Raji (cell line): ENCODE measurements around the gene SF1.

Source experiments
- POLR2A ChIP-seq: IDR thresholded peaks from 2 replicates; pipeline ENCODE4 v1.6.1; 2011; ENCODE audit warnings: low read depth, low read length, control low read depth; ENCODE audit not compliant: insufficient read depth

Gene SF1

GRCh38 chr11:64721359-64721699 is 57.0 kb downstream of the SF1 start:
- no peak for TF ChIP-seq POLR2A

- TF ChIP-seq POLR2A = no peak
Measured at GRCh38 chr11:64720640-64721358, 57.5 kb downstream of the SF1 start.

DNA sequence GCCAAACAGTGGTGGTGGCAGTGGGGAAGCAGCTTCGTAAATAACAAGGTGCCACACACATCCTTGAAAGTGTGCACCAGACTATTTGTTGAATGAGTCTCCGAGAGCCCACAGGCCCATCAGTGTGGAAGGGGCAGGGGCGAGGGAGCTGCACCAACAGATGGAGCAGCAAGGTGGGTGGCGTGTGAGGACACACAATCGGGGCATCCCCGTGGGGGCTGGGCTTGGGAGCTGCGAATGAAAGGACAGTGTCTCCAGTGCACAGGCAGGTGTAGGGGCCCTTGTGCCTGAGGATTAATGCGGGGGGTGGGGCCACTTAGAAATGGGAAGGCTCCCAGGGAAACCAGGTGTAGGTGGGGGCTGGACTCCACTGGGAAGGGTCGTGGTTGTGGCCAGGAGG is 58.2 kb downstream of the SF1 start:
- no peak for TF ChIP-seq POLR2A

GRCh38 chr11:64719406-64719805 is 58.9 kb downstream of the SF1 start:
- TF ChIP-seq POLR2A = no peak

DNA sequence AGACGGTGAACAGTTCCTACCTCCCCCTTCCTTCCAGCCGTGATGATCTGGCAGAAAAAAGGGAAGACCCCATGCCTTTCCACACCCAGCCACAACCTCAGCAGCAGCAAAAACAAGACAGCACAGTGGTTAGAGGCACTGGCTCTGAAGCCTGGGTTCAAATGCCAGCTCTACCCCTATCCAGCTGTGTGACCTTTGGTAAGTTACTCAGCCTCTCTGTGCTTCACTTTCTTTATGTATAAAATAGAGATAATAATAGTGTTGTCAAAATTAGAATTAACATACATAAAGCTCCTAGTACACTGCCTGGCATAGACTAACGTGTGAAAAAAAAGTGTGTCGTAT is 59.6 kb downstream of the SF1 start:
- no peak for TF ChIP-seq POLR2A

DNA sequence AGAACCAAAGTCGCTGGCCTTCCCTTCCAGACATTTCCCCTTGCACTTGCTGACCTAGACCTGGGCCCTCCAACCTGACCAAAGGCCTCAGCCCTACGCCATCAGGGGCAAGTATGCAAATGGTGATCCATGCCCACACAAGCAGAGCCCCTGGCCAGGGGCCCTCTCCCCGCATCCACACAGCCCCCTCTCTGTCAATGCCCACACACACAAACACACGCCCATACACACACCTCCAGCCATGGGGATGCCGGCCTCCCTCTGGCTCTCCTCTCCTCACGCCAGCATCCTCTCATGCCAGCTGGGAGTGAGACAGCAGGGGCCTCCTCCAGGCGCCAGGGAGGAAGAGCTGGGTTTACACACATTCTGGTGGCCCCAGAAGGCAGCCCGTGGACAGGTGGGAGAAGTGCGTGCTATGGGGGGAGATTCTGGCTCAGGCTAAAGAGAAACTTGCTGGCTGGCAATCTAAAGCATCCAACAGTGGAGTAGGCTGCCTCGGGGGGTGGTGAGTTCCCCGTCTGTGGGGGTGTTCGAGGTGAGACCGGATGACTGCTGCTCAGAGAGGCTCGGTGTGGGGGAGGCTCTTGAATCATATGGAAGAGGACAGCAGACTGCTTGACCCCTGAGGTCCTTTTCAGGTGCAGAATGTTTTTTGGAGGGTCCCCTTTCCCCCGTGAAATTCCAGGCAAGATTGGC is 60.1 kb downstream of the SF1 start:
- TF ChIP-seq POLR2A = no peak

GRCh38 chr11:64717268-64717578 is 61.1 kb downstream of the SF1 start:
- TF ChIP-seq POLR2A = no peak

DNA sequence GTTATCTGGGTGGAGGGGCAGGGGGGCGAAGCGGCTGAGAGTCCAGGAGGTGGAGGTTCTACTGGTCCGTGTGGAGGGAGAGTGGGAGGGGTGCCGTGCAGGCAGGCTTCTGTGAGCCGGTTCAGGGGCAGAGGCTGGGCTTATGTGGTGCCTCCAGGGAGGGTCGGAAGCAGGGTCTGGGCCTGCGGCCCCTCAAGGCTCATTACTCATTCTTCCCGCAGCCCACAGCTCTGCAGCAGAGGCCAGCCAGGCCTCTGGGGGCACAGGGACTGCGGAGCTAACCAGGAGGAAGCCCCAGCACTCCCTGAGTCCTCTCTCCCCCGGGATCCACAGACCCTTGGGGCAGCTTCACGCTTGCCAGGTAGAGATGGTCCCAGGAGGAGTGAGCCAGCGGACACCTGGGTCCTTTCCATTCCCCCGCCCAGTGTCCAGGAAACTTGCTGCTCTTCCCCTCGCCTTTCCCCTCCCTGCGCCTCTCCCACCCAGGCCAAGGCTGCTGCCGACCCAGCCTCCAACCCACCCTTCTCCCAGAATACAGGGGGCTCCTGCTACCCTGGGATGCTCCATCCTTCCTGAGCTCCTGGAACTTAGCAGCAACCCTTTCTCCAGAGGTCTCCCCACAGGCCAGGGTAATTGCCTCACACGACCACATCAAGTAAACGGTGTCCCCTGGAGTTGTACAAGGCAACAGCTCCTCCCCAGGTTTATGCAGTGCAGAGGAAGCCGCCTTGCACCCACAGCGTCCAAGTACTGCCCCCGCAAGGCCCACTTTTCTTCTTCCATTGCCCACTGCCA is 61.7 kb downstream of the SF1 start:
- no peak for TF ChIP-seq POLR2A

GRCh38 chr11:64715756-64716472 is 62.4 kb downstream of the SF1 start:
- no peak for TF ChIP-seq POLR2A

GRCh38 chr11:64715110-64715509 is 63.2 kb downstream of the SF1 start:
- no peak for TF ChIP-seq POLR2A

- TF ChIP-seq POLR2A = no peak
Measured at GRCh38 chr11:64714666-64715065, 63.7 kb downstream of the SF1 start.
